Liver (tissue), 3 donors: Measurements from ENCODE around the gene DLEC1.

Experiments
- EGR1 ChIP-seq, 2 donors: IDR thresholded peaks; 2 replicates each; pipeline ENCODE4 v1.6.1; 2016 to 2018; ENCODE audit warnings: antibody characterized with exemption in 2 of 2, low read depth in 2 of 2
- GABPA ChIP-seq, 2 donors: IDR thresholded peaks in 1 of 2; conservative IDR thresholded peaks in 1 of 2; 2 replicates each; pipeline ENCODE4 v1.6.1; 2016; ENCODE audit warnings: antibody characterized with exemption in 2 of 2, mild to moderate bottlenecking in 1 of 2, moderate library complexity in 1 of 2
- TF ChIP-seq, protein P1 (sequence below): fragments of 150-350 bp; IDR thresholded peaks from 2 replicates; pipeline ENCODE4 v1.5.1; 2017; ENCODE audit warnings: improper control_type of control experiment, low read depth, low read length; ENCODE audit not compliant: missing input control
- TF ChIP-seq, protein P2 (sequence below): IDR thresholded peaks from 2 replicates; pipeline ENCODE4 v1.6.1; 2016; ENCODE audit warnings: antibody characterized with exemption, mild to moderate bottlenecking
- donor health status: healthy.
- donor health status: healthy.

GRCh38 chr3:38043486-38043885 is 4.5 kb downstream of the DLEC1 start:
- TF ChIP-seq, protein P1, sequence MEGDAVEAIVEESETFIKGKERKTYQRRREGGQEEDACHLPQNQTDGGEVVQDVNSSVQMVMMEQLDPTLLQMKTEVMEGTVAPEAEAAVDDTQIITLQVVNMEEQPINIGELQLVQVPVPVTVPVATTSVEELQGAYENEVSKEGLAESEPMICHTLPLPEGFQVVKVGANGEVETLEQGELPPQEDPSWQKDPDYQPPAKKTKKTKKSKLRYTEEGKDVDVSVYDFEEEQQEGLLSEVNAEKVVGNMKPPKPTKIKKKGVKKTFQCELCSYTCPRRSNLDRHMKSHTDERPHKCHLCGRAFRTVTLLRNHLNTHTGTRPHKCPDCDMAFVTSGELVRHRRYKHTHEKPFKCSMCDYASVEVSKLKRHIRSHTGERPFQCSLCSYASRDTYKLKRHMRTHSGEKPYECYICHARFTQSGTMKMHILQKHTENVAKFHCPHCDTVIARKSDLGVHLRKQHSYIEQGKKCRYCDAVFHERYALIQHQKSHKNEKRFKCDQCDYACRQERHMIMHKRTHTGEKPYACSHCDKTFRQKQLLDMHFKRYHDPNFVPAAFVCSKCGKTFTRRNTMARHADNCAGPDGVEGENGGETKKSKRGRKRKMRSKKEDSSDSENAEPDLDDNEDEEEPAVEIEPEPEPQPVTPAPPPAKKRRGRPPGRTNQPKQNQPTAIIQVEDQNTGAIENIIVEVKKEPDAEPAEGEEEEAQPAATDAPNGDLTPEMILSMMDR, result no peak
- no peak for TF ChIP-seq GABPA (IDR thresholded peaks at IDR 0.05 in 1 of 2, conservative IDR thresholded peaks at IDR 0.05 in 1 of 2)
- TF ChIP-seq EGR1 (IDR thresholded peaks at IDR 0.05; ENCODE audit: low read depth in 2 of 2), result no peak
- TF ChIP-seq, protein P2, sequence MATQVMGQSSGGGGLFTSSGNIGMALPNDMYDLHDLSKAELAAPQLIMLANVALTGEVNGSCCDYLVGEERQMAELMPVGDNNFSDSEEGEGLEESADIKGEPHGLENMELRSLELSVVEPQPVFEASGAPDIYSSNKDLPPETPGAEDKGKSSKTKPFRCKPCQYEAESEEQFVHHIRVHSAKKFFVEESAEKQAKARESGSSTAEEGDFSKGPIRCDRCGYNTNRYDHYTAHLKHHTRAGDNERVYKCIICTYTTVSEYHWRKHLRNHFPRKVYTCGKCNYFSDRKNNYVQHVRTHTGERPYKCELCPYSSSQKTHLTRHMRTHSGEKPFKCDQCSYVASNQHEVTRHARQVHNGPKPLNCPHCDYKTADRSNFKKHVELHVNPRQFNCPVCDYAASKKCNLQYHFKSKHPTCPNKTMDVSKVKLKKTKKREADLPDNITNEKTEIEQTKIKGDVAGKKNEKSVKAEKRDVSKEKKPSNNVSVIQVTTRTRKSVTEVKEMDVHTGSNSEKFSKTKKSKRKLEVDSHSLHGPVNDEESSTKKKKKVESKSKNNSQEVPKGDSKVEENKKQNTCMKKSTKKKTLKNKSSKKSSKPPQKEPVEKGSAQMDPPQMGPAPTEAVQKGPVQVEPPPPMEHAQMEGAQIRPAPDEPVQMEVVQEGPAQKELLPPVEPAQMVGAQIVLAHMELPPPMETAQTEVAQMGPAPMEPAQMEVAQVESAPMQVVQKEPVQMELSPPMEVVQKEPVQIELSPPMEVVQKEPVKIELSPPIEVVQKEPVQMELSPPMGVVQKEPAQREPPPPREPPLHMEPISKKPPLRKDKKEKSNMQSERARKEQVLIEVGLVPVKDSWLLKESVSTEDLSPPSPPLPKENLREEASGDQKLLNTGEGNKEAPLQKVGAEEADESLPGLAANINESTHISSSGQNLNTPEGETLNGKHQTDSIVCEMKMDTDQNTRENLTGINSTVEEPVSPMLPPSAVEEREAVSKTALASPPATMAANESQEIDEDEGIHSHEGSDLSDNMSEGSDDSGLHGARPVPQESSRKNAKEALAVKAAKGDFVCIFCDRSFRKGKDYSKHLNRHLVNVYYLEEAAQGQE, result no peak
